GF-D8 (cell line): ENCODE results near the gene ZNF804B.
"Not testable (repeated sequence)": the region's sequence is repeated elsewhere in the genome, so short reads cannot be mapped to it uniquely, and the experiment has no call there.

ENCODE experiments used
- DNase-seq: peaks from one replicate; lab custom pipeline; 2025; lab: John Stamatoyannopoulos, UW

ZNF804B gene

DNA sequence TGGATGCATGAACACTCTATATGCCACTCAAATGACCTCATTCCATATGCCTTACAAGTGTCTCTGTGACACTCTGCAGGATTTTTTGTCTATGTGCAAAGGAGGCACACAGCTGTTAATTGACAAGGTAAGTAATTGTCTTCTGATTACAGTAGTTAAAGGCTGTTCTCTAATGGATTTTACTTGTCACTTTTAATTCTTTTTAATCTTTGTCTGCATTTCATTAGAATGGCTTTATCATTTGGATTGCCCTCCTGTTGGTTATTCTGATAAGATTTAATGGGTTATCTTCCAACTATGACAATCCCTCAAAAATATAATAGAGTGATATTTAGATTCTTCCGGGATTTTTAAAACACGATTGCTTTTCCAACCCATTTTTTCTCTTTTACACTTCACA, 326.1 kb downstream of the ZNF804B start:
- no peak for DNase-seq

DNA sequence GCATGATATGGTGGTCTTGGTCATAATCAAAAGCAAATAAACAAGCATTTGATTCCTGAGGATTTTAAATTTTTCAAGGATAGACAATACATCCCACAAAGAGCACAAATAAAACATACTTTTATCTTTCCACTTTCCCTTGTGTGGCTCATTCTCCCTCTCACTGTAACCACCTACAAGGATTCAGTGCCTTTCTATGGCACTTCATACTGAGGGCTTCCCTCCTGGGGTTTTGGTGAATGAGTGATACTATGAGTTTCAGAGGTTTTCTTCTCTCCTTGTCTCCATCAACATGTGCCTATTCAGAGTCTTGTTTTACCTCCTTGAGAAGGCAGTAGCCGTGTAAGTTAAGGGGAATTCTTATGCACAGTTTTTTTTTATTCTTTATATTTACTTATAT, 332.1 kb downstream of the ZNF804B start:
- no peak for DNase-seq

DNA sequence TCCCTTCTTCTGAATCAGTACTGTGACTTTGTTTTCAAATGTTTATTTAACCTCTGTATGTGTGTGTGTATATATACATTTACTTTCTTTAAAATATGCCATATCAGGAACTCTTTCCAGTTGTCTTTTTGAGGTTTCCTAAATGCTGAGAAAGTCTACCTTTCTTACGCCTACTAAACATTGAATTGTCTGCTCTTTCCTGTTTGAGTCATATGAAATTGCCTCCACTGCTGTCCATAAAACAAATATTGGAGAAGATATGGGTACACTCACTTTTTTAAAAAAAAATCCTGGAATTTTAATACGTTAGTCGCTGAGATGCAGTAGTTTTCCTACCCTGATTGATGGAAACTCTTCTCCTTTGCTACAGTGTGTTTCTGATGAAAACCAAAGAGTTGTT, 334.8 kb downstream of the ZNF804B start:
- no peak for DNase-seq

DNA sequence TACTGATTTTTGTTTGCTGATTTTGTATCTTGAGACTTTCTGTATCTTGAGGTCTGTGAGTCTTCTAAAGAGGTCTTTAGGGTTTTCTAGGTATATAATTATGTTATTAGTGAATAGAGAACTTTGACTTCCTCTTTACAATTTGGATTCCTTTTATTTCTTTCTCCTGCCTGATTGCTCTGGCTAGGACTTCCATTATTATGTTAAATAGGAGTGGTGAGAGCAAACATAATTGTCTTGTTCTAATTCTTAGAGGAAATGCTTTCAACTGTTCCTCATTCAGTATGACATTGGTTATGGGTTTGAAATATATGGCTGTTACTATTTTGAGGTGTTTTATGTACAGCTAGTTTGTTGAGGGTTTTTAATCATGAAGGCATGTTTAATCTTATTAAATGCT, 344.1 kb downstream of the ZNF804B start:
- no peak for DNase-seq

DNA sequence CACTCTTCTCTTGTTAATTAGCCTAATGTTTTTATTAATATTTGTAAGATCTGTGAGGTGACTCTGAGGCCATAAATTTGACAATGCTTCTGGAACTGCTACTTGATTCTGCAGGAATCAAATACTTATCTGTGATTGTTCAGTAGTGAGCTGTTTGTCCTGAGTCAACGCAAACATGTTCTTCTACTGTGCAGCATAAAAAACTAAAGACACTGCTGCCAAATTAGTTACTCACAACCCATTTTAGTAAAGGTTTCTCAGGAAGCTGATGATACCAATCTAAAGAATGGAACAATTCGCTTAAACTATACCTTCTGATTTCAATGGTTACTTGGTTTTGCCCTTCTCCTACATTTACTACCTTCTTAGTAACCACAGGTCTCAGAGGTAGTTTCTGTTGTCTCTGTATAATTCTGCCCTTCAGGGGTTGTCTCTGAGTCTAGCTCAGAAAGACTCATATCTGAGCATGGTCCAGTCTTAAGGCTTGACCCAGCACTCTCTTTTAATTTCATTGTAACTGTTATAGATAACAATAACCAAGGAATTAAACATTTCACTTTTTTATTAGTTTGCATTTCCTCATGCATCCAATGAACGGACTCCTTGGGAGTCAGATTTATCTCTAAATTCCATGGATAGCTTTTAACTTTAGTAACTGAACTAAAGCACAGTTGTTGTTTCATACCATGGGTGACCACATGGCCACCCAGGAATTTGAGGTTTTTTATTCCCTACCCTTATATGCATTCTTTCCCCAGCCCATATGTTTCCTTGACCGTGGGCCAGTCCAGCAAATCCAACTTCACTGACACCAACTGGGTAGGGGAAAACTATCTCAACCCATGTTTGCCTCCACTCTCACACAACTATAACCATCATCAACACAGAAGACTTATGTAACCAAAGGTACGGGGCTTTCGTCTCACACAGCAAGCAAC, 345.5 kb downstream of the ZNF804B start:
- DNase-seq: no peak

DNA sequence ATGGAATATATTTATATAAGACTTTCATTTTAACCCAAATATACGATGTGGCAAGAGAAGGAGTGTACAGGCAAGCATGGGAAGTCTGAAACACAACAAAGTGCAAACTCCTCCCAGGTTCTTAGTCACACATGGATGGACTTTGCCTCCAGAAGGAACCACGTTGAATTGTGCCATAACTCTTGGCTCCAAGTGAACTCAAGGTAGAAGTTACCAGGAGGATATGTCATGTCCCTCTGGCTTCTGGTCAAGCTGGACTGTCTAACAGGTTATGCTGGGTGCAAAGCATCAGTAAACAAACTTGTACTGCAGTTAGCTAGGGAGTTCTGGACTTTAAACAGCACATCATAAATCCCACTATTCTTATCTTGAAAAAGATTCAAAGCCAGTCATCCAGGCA, 364.4 kb downstream of the ZNF804B start:
- DNase-seq: no peak

DNA sequence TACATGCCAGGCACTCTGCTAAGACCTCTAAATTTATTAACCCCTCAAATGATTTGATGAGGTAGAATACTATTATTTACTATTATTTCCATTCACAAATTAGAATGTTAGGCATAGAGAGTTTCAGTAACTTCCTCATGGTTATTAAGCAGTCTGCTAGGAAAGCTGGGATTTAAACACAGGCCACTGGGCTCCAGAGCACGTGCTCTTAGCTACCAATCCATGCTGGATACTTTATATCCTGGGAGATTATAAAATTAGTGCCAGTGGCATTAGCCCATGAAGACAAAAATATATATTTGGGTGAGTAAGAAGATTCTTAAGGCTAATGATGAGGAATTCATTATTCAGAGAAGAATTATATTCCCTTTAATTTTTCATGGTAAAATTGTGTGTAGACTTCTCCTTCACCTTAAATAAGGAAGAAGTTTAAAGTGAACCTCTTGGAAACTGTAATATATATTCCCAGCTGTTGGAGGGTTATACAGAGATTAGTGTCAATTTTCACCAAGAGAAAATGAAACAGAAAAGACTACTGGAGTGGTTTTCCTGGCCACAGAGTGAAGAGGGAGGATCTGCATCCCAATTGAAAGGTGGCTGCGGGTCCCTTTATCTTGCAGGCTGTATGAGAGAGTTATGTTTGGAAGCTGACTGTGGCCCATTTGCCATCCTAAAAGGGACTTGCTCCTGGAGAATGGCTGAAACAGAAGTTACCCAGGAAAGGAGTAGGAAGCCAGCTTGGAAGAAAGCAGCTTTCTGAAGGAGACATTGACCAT, 370.3 kb downstream of the ZNF804B start:
- no peak for DNase-seq

DNA sequence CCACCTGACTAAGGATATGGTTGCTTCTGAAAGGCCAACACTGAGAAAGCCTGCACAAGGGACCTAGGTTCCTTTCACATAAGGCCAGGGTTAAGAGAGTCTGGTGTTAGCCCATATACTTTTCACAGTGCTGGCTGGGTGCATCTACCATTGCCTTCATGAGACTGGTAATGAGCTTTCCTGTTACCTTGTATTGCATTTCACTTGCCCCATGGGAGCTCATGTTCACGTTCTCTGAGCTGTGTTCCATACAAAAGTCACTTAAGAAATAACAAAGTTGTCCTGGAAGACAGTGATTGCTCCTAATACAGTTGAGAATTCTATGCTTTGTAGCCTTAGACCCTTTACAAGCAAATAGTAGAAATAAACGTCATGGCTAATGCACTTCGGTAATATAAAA, 373.9 kb downstream of the ZNF804B start:
- no peak for DNase-seq

DNA sequence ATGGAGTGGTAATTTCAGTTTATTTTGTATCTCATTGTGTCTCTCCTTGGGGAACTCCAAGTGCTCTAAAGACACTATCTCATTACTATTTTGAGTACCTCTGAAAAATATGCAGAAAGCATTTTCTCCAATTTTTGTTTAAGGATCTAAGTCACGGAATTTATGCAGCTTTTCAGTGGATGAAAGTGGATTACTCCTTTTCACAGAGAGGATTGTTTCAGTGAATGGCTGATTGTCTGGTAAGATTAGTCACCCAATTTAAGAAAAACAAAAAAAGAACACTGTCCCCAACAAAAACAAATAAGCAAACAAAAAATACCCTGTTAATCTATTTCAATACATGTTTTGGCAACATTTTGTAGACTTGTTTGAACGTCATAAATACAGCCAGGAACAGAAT, 374.3 kb downstream of the ZNF804B start:
- no peak for DNase-seq

DNA sequence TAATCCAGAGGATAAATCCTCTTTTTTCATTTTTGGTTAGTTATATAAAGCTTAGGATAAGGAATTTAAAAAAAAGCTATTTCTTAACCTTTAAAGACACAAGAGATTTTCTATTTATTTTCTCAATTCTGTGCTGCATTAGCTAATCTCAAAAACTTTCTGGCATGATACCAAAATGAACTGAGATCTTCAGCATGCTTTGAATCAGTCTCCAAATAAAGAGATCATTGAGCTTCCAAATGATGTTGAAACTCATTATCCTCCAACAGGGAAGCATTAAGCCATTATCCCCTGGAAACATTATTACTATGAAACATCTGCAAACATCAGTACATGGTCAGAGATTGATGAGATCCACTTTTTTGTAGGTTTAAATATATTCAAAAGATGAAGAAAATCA, 386.3 kb downstream of the ZNF804B start:
- no peak for DNase-seq

DNA sequence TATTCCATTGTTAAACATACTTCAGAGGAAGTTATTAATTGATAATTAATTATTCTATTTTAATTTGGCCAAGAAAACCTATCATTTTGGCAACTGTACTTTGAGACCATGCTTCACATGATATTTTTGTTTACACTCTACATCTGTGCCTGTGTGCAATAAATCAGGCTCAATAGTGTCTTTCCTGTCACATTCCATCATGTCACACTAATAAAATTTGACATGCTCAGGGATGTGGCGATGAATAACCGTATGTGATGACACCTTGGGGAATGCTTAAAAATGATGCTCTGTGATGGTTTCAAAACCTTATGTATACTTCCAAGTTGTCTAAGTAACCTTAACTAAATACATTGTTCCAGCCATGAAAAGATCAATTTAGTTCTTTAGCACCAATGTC, 400.6 kb downstream of the ZNF804B start:
- DNase-seq: no peak

DNA sequence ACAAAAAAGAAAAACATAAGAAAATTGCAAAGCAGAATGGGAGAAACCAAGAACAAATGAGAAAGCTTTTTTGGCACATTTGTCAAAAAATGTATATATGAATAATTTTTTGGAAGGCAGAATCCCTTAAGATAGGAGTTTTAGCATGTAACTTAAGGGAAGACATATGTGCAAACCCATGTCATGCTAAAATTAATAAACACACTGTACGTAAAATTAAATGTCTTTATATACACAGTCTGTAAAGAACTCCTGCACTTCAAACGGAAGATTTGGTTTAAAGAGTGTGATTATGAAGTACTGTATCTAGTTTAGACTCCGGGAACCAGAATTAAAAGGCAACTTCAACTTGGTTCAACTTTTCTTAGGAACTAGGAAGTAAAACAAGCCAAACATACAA, 405.9 kb downstream of the ZNF804B start:
- no peak for DNase-seq

DNA sequence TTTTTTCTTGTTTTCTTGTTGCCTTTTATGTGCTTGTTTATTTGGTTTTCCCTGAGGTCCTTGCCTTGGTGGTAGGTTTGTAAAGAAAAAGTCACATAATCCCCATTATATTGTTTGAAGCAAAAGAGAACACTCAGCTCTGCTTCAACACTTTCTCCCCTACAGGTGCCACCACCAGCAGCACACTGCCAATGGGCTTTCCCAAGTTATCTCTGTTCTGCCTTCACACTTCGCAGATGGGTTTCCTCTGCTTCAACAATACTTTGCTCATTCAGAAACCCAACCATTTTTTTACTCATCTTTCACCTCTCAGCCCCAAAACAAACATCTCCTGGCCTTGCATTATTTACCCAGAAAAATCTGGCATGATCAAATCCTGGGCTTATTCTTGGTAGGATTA, 411.1 kb downstream of the ZNF804B start:
- no peak for DNase-seq

DNA sequence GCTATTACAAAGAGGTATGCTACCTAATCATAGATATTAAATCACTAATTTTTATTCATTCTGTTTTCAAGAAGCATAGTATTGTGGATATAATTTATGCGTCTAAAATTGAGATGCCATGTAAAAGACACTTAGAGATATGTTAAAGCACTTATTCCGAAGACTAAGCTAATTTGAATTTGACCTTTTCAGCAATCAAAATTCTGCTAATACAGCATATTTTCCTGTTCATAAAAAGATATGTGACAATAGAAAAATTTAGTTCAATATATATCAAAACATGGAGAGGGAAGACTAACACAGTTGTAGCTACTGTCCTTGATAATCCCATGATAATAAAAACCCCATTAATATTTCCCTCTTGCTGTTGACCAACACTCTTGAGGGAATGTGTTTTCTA, 422.6 kb downstream of the ZNF804B start:
- DNase-seq: no peak

DNA sequence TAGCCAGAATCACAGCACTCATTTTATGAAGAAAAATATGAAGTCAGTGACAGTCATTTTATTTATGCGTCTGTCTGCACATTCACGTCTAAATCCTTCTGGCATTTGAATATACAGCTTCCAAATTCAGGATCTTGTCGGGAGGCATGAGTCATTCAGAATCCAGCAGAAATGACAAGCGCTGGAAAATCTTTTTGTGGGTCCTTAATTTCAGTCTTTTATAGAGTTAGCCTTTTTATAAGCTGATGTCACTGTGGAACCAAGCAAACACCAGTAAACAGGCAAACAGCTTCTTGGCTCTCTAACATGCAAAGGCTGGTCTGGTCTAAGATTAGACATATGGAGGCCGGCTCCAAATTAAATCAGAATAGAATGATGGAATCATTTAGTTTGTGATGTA, 424.2 kb downstream of the ZNF804B start:
- DNase-seq: no peak

DNA sequence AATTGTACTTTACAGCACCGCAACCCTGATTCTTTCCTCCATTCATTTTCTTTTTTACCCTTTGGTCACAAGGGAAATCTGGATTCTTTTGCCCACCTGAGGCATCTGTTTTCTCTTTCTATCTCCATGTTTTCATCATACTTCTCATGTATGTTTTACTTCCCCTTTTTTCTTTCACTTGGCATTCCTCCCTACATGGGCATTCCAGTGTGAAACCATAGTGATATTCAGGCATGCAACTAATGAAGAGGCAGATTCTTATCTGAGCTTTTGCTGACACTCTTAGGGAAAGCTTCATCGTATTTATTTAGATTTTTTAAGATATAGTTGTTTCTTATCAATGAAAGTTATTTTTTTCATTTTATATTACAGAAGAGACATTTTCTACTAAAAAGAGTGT, 441.3 kb downstream of the ZNF804B start:
- no peak for DNase-seq

DNA sequence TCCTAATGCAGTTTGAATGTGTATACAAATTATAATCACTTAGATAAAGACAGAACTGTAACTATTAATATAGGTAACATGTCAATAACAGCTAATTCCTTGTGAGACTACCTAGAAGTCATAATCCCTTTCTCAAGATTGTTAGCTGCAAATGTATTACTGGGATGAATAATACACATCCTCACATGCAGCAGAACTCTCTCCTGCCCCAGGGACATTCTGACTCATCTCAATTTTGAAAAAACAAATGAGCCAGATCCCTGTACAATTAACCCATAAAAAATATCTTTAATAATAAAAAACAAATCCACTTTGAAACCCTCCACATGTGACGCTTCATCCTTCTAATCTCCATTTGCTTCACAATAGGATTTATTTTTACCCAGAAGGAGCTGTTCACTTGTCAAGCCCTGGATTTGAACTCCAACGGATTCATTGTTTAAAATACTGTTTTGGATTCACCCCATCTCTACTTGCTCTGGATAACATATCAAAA, 464.4 kb downstream of the ZNF804B start:
- DNase-seq: no peak

DNA sequence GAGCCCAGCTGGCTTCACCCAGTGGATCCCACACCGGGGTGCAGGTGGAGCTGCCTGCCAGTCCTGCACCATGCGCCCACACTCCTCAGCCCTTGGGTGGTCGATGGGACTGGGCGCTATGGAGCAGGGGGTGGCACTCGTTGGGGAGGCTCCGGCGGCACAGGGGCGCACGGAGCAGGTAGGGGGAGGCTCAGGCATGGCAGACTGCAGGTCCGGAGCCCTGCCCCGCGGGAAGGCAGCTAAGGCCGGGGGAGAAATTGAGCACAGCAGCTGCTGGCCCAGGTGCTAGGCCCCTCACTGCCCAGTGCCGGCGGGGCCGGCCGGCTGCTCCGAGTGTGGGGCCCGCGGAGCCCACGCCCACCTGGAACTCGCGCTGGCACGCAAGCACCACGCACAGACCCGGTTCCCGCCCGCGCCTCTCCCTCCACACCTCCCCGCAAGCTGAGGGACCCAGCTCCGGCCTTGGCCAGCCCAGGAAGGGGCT, 469.2 kb downstream of the ZNF804B start:
- not testable (repeated sequence) for DNase-seq

DNA sequence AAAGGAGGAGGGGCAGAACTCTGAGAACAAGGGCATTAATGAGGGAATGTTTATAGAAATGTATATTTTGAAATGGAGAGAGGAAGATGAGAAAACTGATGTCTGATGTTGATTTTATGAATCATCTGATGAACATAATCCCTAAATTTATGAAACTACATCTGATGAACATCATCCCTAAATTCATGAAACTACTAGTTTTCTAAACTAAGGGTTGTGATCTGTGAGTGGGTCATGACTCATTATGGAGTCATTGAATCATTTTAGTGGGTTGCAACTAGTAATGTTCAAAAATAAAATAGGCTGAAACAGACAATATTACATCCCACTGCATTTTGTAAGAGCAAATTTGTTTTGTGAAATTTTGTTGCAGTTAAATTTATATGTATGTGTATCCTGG, 478.7 kb downstream of the ZNF804B start:
- DNase-seq: no peak

DNA sequence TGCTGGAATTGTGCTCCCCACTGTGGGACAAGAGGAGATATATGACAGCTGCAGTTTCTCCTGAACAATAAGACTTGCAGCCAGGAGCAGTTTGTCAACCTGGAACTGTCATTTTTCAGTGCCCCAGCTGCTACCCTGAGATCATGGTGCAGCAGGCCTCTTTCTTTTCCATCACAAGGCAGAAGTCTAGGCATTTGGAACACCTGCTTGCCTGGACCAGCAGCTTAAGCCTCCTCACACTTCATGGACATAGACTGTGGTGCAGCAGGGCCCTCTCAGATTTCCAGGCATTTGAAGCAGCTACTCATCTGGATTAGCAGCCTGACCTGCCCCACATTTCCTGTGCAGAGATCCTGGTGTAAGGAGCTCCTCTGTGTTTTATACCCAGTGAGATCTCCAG, 486.7 kb downstream of the ZNF804B start:
- DNase-seq: no peak

DNA sequence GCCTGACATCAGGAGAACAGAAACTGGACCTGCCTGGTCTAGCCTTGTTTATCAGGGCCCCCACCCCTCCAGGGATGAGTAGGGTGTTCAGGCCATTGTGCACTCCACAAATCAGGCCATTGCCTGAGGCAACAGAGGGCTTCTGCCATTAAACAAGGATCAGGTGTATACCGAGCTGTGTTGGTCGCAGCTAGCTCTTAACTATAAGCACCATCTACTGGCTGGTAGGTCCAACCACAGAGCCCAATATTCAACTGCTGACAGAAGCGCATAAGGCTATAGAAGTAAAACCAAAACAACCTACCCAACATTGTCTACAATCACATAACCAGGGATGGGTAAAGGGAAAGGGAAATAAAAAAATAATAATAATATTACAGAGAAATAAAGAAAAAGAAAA, 487.7 kb downstream of the ZNF804B start:
- DNase-seq: no peak

DNA sequence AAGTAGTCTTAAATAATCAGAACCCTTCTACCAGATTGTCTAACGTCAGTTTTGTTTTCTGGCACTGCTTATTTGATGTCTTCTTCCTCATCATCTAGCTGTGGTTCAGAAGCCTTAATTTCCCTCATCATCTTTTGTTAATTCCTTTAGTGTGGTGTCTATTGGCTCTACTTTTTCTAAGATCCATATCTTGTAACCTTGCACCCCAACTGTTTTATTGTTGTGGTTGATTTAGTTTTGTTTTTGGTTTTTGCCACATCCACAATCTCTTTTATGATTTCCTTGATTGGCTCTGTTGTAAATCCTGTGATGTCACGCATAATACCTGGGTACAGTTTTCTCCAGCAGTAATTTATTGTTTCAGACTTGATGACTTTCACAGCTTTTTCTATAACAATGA, 499.6 kb downstream of the ZNF804B start:
- no peak for DNase-seq

DNA sequence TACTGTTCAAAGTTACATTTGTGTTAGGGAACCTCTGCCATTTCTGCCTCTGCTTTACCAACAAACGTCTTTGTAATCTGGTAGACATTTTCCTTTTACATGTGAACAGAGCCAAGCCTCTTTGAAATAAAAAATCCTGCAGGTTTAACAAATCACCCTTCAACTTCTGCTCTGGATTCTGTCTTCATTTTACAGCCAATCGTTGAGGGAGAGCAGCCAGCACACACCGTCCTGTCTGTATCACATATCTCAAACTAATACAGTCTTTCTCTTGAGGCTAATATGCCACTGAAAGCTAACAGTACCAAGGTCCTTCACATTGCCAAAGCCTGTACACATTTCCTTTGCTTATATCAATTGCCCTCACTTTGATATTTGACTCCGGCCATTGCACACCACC, 504.6 kb downstream of the ZNF804B start:
- no peak for DNase-seq
